HepG2 (cell line): ENCODE data around the gene DCST2. TPM values are rescaled to one million over a fixed set of nuclear protein-coding genes. Genes with fewer than 3 reads are reported as not detected.
A peak's percentile ranks its signal among the peaks of the same experiment; 100 is the strongest.

Experiments used
- ATF7-NPFF ChIP-seq: sonication (generic); formaldehyde crosslinking; IDR thresholded peaks from 2 replicates; pipeline ENCODE4 v1.8.1; 2023; ENCODE audit warnings: mild to moderate bottlenecking, low read depth, missing genetic modification reagents, moderate library complexity
- BORCS8-MEF2B ChIP-seq: sonication (generic); formaldehyde crosslinking; IDR thresholded peaks from 2 replicates; pipeline ENCODE4 v1.8.0; 2022; ENCODE audit warnings: mild to moderate bottlenecking, missing genetic modification reagents
- CBFB ChIP-seq: sonication (generic); formaldehyde crosslinking; IDR thresholded peaks from 2 replicates; pipeline ENCODE4 v1.4.0; 2020; ENCODE audit warnings: missing genetic modification reagents
- GMEB2 ChIP-seq: IDR thresholded peaks from 2 replicates; pipeline ENCODE4 v1.6.1; 2016; ENCODE audit warnings: missing biosample characterization, missing genetic modification reagents, low read depth
- HOXA3 ChIP-seq: sonication (generic); formaldehyde crosslinking; IDR thresholded peaks from 2 replicates; pipeline ENCODE4 v1.5.0; 2020; ENCODE audit warnings: missing genetic modification reagents
- HOXA9 ChIP-seq: sonication (generic); formaldehyde crosslinking; IDR thresholded peaks from 2 replicates; pipeline ENCODE4 v1.8.1; 2022; ENCODE audit warnings: missing genetic modification reagents, mild to moderate bottlenecking, moderate library complexity, borderline replicate concordance
- KLF6 ChIP-seq: IDR thresholded peaks from 2 replicates; pipeline ENCODE4 v1.8.0; 2016; ENCODE audit warnings: missing biosample characterization, missing genetic modification reagents
- MTA1 ChIP-seq: sonication (generic); formaldehyde crosslinking; IDR thresholded peaks from 2 replicates; pipeline ENCODE4 v1.4.0; 2020; ENCODE audit warnings: missing genetic modification reagents, mild to moderate bottlenecking, borderline replicate concordance
- MTF1 ChIP-seq: sonication (generic); formaldehyde crosslinking; IDR thresholded peaks from 2 replicates; pipeline ENCODE4 v1.5.0; 2020; ENCODE audit warnings: missing genetic modification reagents
- SP1 ChIP-seq, 2 experiments: fragments of 450-650 bp in 1 of 2; sonication (generic) in 1 of 2; formaldehyde crosslinking in 1 of 2; IDR thresholded peaks; 2 replicates each; pipeline versions ENCODE4 v1.4.0 to v1.6.1; 2016 to 2020; ENCODE audit warnings: missing genetic modification reagents in 1 of 2
- STAG1 ChIP-seq: sonication (generic); formaldehyde crosslinking; IDR thresholded peaks from 2 replicates; pipeline ENCODE4 v1.4.0; 2020; ENCODE audit warnings: missing genetic modification reagents
- TEAD2 ChIP-seq: sonication (generic); formaldehyde crosslinking; IDR thresholded peaks from 2 replicates; pipeline ENCODE4 v1.9.0; 2021; ENCODE audit warnings: missing genetic modification reagents
- YEATS4 ChIP-seq: sonication (generic); formaldehyde crosslinking; IDR thresholded peaks from 2 replicates; pipeline ENCODE4 v1.4.0; 2020; ENCODE audit warnings: missing genetic modification reagents, borderline replicate concordance
- ZNF251 ChIP-seq: sonication (generic); formaldehyde crosslinking; IDR thresholded peaks from 2 replicates; pipeline ENCODE4 v1.9.0; 2021; ENCODE audit warnings: mild to moderate bottlenecking, missing genetic modification reagents
- ZNF431 ChIP-seq: sonication (generic); formaldehyde crosslinking; IDR thresholded peaks from 2 replicates; pipeline ENCODE4 v1.9.0; 2022; ENCODE audit warnings: missing genetic modification reagents, low read depth, mild to moderate bottlenecking, borderline replicate concordance
- ZNF563 ChIP-seq: sonication (generic); formaldehyde crosslinking; IDR thresholded peaks from 2 replicates; pipeline ENCODE4 v1.8.0; 2022; ENCODE audit warnings: mild to moderate bottlenecking, moderate library complexity, missing genetic modification reagents
- ZNF687 ChIP-seq: sonication (generic); formaldehyde crosslinking; IDR thresholded peaks from 2 replicates; pipeline ENCODE4 v1.5.1; 2020; ENCODE audit warnings: mild to moderate bottlenecking, missing genetic modification reagents, moderate library complexity
- polyA plus RNA-seq, 8 experiments: library from polyadenylated mRNA; depleted of rRNA in 3 of 8; stranded (reverse) in 7 of 8; unstranded in 1 of 8; fragments of >200 nt; fragmentation: Illumina TruSeq in 4 of 8; extraction: Trizol in 4 of 8; gene quantifications; 2 replicates each; pipeline versions ENCODE4 v1.2.1 to v1.2.3, GENCODE V29; 2011 to 2016; ENCODE audit warnings: low read depth in 4 of 8, missing spikeins in 1 of 8, mixed read lengths in 1 of 8; ENCODE audit not compliant: insufficient read depth in 1 of 8
- total RNA-seq, 5 experiments: library from RNA; depleted of rRNA; stranded (reverse); fragments of >200 nt; fragmentation: Illumina TruSeq; extraction: Trizol; gene quantifications; 2 replicates each; pipeline ENCODE4 v1.2.3, GENCODE V29; 2016; ENCODE audit warnings: low read depth in 1 of 5
- TF ChIP-seq, protein P1 (sequence below): IDR thresholded peaks from 2 replicates; pipeline ENCODE4 v1.6.1; 2012; ENCODE audit warnings: low read depth, low read length, improper control_type of control experiment
- TF ChIP-seq, protein P2 (sequence below): sonication (generic); formaldehyde crosslinking; IDR thresholded peaks from 2 replicates; pipeline ENCODE4 v1.4.0; 2020; ENCODE audit warnings: low read depth, mild to moderate bottlenecking, missing genetic modification reagents
- TF ChIP-seq, protein P3 (sequence below): IDR thresholded peaks from 2 replicates; pipeline ENCODE4 v1.6.1; 2018; ENCODE audit warnings: missing genetic modification reagents, mild to moderate bottlenecking, missing compliant biosample characterization

DCST2 gene
- total and polyA plus RNA-seq, 2 of the 13 experiments (the other 11 are each of a cell fraction or from before 2014, with no cell fraction given): 0.74 TPM; not detected in 1

GRCh38 chr1:155003766-155004351 is 29.7 kb downstream of the DCST2 start (continued):
- TF ChIP-seq STAG1 (no peak), ZNF687 (CRISPR knock-in tag) (peak; percentile 77), HOXA9 (CRISPR knock-in tag) (no peak), MTA1 (peak; percentile 64; the same call in 1 of the 2 replicates), BORCS8-MEF2B (peak; percentile 25; the same call in 1 of the 2 replicates), CBFB (CRISPR knock-in tag) (0 out of 2 replicates have a peak, but pooled peaks have one; percentile 20), KLF6 (CRISPR knock-in tag) (no peak), ZNF563 (no peak), GMEB2 (CRISPR knock-in tag) (no peak), MTF1 (CRISPR knock-in tag) (no peak), TEAD2 (CRISPR knock-in tag) (no peak), ATF7-NPFF (CRISPR knock-in tag) (peak; percentile 53; the same call in 1 of the 2 replicates), YEATS4 (peak; percentile 60; the same call in 1 of the 2 replicates), SP1 (IDR thresholded peaks at IDR 0.05) (no peak), SP1 (CRISPR knock-in tag; IDR thresholded peaks at IDR 0.05) (no peak), ZNF431 (CRISPR knock-in tag) (0 out of 2 replicates have a peak, but pooled peaks have one; percentile 0), ZNF251 (no peak), HOXA3 (no peak)
- TF ChIP-seq, protein P1, sequence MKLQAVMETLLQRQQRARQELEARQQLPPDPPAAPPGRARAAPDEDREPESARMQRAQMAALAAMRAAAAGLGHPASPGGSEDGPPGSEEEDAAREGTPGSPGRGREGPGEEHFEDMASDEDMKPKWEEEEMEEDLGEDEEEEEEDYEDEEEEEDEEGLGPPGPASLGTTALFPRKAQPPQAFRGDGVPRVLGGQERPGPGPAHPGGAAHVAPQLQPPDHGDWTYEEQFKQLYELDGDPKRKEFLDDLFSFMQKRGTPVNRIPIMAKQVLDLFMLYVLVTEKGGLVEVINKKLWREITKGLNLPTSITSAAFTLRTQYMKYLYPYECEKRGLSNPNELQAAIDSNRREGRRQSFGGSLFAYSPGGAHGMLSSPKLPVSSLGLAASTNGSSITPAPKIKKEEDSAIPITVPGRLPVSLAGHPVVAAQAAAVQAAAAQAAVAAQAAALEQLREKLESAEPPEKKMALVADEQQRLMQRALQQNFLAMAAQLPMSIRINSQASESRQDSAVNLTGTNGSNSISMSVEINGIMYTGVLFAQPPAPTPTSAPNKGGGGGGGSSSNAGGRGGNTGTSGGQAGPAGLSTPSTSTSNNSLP: no peak
- TF ChIP-seq, protein P2, sequence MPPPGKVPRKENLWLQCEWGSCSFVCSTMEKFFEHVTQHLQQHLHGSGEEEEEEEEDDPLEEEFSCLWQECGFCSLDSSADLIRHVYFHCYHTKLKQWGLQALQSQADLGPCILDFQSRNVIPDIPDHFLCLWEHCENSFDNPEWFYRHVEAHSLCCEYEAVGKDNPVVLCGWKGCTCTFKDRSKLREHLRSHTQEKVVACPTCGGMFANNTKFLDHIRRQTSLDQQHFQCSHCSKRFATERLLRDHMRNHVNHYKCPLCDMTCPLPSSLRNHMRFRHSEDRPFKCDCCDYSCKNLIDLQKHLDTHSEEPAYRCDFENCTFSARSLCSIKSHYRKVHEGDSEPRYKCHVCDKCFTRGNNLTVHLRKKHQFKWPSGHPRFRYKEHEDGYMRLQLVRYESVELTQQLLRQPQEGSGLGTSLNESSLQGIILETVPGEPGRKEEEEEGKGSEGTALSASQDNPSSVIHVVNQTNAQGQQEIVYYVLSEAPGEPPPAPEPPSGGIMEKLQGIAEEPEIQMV (CRISPR knock-in tag): no peak
- TF ChIP-seq, protein P3, sequence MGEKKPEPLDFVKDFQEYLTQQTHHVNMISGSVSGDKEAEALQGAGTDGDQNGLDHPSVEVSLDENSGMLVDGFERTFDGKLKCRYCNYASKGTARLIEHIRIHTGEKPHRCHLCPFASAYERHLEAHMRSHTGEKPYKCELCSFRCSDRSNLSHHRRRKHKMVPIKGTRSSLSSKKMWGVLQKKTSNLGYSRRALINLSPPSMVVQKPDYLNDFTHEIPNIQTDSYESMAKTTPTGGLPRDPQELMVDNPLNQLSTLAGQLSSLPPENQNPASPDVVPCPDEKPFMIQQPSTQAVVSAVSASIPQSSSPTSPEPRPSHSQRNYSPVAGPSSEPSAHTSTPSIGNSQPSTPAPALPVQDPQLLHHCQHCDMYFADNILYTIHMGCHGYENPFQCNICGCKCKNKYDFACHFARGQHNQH (CRISPR knock-in tag): no peak
